ENCODE measurements around the gene SLC22A7.
A peak's percentile ranks its signal among the peaks of the same experiment; 100 is the strongest.

The SLC22A7 gene

DNA sequence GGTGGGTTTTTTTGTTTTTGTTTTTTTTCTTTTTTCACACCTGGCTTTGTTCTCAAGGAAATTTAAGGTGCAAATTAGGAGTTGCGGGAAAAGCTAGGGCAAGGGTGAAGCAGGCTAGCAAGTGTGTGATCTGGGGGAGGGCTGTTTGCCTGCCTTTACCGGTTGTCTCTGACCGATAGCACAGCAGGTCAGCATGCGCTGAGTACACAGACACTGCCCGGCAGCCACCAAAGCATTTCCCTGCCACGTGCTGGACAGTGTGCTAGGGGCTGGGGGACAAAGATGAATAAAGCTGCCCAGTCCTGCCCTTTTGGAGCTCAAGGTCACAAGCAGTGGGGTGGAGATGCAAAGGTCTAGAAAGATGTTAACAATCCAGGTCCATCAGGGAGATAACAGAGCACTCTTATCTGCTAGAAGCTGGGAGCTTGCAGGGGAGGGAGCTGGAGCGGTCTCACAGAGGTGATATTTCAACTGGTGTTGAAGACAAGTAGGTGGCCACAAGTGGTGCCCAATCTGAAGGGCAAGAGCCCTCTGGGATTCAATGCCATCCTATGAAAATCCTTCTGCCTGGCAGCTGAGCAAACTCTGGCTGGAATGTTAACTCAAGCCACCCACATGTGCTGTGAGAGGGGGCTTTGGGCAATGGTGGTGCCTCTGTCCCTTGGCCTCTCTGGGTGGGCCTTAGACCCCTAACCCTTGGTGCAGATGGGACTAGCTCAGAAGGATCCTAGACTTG lies 30.3 kb upstream of the SLC22A7 start:
- no peak overlapping the region for H3K4me3 ChIP-seq (ENCODE audit: low read depth, low read length)
- TF ChIP-seq CTCF (IDR thresholded peaks at IDR 0.05; ENCODE audit: insufficient read depth, low read depth, low read length, missing control alignments), result no peak
- no peak for DNase-seq (ENCODE audit: low read depth)

- no peak overlapping the region for H3K4me3 ChIP-seq (ENCODE audit: low read depth, low read length)
- no peak for TF ChIP-seq CTCF (IDR thresholded peaks at IDR 0.05; ENCODE audit: insufficient read depth, low read depth, low read length, missing control alignments)
- DNase-seq (ENCODE audit: low read depth), result no peak
These were observed 29.7 kb upstream of the SLC22A7 start for GRCh38 chr6:43268355-43268700.

DNA sequence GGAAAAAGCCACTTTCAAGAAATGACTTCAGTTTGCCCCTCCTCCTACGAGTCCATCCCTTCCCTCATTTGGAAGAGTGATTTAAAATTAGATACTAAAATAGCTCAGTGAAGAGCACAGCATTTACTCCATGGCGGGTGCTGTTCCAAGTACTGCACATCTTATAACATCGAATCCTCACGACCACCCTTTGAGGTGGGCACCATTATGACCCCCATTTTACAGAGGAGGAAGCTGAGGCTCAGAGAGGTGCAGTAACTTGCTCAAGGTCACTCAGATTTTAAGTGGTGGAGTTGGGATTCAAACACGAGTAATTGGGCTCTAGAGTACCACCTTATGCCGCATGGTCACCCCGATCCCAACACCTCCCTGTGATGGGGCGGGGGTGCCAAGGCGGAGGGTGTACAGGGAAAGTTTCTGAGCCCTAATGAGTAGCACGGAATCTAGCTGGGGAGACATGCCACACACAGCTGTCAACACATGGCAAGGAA lies 29.2 kb upstream of the SLC22A7 start:
- no peak for DNase-seq (ENCODE audit: low read depth)
- no peak for TF ChIP-seq CTCF (IDR thresholded peaks at IDR 0.05; ENCODE audit: insufficient read depth, low read depth, low read length, missing control alignments)
- no peak overlapping the region for H3K4me3 ChIP-seq (ENCODE audit: low read depth, low read length)

DNA sequence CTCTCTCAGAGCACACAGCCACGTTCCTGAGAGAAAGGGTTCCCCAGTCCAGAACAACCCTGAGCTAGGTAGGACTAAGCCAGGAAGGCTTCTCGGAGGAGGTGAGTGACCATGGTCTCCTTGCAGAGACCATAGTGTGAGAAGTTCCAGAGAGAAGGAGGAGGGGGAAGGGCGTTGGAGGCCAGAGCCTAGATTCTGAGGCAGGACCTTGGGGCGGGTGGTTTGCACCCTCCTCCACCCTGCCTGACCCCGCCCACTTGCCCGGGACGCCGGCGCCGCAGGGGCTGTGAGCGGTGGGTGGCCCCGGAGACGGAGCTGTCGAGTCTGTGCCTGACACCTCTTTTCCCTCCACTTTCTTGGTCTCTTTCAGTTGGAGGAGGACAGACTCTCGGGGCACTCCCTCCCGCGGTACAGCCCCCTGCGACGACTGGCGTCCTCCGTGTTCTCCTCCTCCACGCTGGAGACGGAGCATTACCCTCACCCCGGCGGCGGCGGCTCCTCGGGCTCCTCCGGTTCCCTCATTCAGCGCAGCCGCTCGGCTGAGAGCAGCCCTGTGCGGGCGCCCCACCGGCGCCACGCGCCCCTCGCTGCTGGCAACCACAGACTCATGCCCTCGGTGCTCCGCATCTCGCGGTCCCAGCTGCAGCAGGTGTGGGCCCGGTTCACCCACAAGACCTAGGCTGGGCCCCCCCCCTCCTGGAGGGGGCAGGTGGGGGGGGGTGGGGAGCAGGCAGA lies 28.6 kb upstream of the SLC22A7 start:
- DNase-seq (ENCODE audit: low read depth), result no peak
- TF ChIP-seq CTCF (IDR thresholded peaks at IDR 0.05; ENCODE audit: insufficient read depth, low read depth, low read length, missing control alignments), result no peak
- H3K4me3 ChIP-seq (ENCODE audit: low read depth, low read length), result peak overlapping the region; percentile 11; the same call in 1 of the 2 replicates

GRCh38 chr6:43271103-43271815 lies 26.8 kb upstream of the SLC22A7 start:
- no peak overlapping the region for H3K4me3 ChIP-seq (ENCODE audit: low read depth, low read length)
- DNase-seq (ENCODE audit: low read depth), result peak; percentile 47
- TF ChIP-seq CTCF (IDR thresholded peaks at IDR 0.05; ENCODE audit: insufficient read depth, low read depth, low read length, missing control alignments), result no peak

- H3K4me3 ChIP-seq (ENCODE audit: low read depth, low read length), result no peak overlapping the region
These were observed 26.1 kb upstream of the SLC22A7 start for GRCh38 chr6:43271944-43272343.

More at GRCh38 chr6:43271944-43272343, 26.1 kb upstream of the SLC22A7 start:
- no peak for DNase-seq (ENCODE audit: low read depth)
- no peak for TF ChIP-seq CTCF (IDR thresholded peaks at IDR 0.05; ENCODE audit: insufficient read depth, low read depth, low read length, missing control alignments)
